PC-9 (cell line): ENCODE data around the gene FOXA1. TPM values are rescaled to one million over a fixed set of nuclear protein-coding genes. Genes with fewer than 3 reads are reported as not detected.

Source experiments
- BruUV-seq: library from RNA; stranded (reverse); fragments of 400-500 nt; replicated peaks from 2 replicates; lab custom pipeline; 2021; lab: Mats Ljungman, UMichigan
- CTCF ChIA-PET: fragments of 300-600 bp; sonication (Branson Sonifier 250); formaldehyde crosslinking; loops from one replicate; lab custom pipeline; 2022; ENCODE audit warnings: antibody characterized with exemption; lab: Charles Lee
- POLR2A ChIA-PET: fragments of 300-600 bp; sonication (Branson Sonifier 250); formaldehyde crosslinking; loops from one replicate; lab custom pipeline; 2022; ENCODE audit warnings: antibody characterized with exemption; ENCODE audit not compliant: unreplicated experiment; lab: Charles Lee
- DNase-seq, 2 experiments: peaks; one replicate each; pipeline versions ENCODE4 v3.0.0 to v3.0.0-alpha.2; 2015 to 2022; ENCODE audit warnings: mixed read lengths in 1 of 2
- H2AFZ ChIP-seq: fragments of 200-600 bp; sonication (generic); 2 replicates; pipeline ENCODE4 v1.8.1; 2017; ENCODE audit warnings: antibody characterized with exemption
- H3F3A ChIP-seq: fragments of 200-600 bp; sonication (generic); 2 replicates; pipeline ENCODE4 v1.8.1; 2017; ENCODE audit warnings: antibody characterized with exemption, mild to moderate bottlenecking, low read depth; ENCODE audit not compliant: insufficient read depth
- H3K27ac ChIP-seq: fragments of 200-600 bp; sonication (generic); 2 replicates; pipeline ENCODE4 v1.6.1; 2016; ENCODE audit warnings: mixed run types
- H3K27me3 ChIP-seq: fragments of 200-600 bp; sonication (generic); 2 replicates; pipeline ENCODE4 v1.6.1; 2016; ENCODE audit warnings: low read depth, mixed run types; ENCODE audit not compliant: insufficient read depth
- H3K36me3 ChIP-seq: fragments of 200-600 bp; sonication (generic); 2 replicates; pipeline ENCODE4 v1.6.1; 2016; ENCODE audit warnings: low read depth, mixed run types
- H3K4me1 ChIP-seq: fragments of 200-600 bp; sonication (generic); replicated peaks from 2 replicates; pipeline ENCODE4 v1.6.1; 2016; ENCODE audit warnings: mixed run types; ENCODE audit not compliant: insufficient read depth
- H3K4me2 ChIP-seq: fragments of 200-600 bp; sonication (generic); 2 replicates; pipeline ENCODE4 v1.6.1; 2017; ENCODE audit warnings: mixed run types
- H3K4me3 ChIP-seq: fragments of 200-600 bp; sonication (generic); 2 replicates; pipeline ENCODE4 v1.6.1; 2016; ENCODE audit warnings: mixed run types
- H3K79me2 ChIP-seq: fragments of 200-600 bp; sonication (generic); 2 replicates; pipeline ENCODE4 v1.6.1; 2017; ENCODE audit warnings: low read depth, mixed run types
- H3K9me2 ChIP-seq: fragments of 200-600 bp; sonication (generic); 2 replicates; pipeline ENCODE4 v1.8.1; 2017; ENCODE audit warnings: mild to moderate bottlenecking; ENCODE audit not compliant: insufficient read depth
- H3K9me3 ChIP-seq: fragments of 200-600 bp; sonication (generic); 2 replicates; pipeline ENCODE4 v1.8.1; 2016; ENCODE audit warnings: low read depth; ENCODE audit not compliant: insufficient read depth
- H4K20me1 ChIP-seq: fragments of 200-600 bp; sonication (generic); 2 replicates; pipeline ENCODE4 v1.8.1; 2017; ENCODE audit not compliant: insufficient read depth
- CTCF ChIP-seq: fragments of 200-600 bp; sonication (generic); conservative IDR thresholded peaks from 2 replicates; pipeline ENCODE4 v1.6.1; 2017; ENCODE audit warnings: mixed run types, antibody characterized with exemption, mild to moderate bottlenecking, moderate library complexity
- EZH2 ChIP-seq: fragments of 200-600 bp; sonication (generic); IDR thresholded peaks from 2 replicates; pipeline ENCODE4 v1.8.0; 2017; ENCODE audit warnings: antibody characterized with exemption, low read depth
- intact Hi-C: fragments of 100-400 bp; cut with micrococcal nuclease; formaldehyde crosslinking; loops from one replicate; pipeline ENCODE4 v1.10.0; 2022; ENCODE audit not compliant: unreplicated experiment
- total RNA-seq: library from RNA; stranded (reverse); gene quantifications from 2 replicates; pipeline ENCODE4 v1.2.3, GENCODE V29; 2021

FOXA1 gene
- total RNA-seq, 1 experiment from 2014 or later, result 35.4 TPM

- Histone ChIP-seq H3F3A (peaks cover 29% of the 10 kb centered on the region), H3K9me3 (no peaks in the 10 kb centered on the region), H3K27ac (peak overlapping the region; percentile 94), H3K4me1 (peaks cover 54% of the 10 kb centered on the region), H3K4me2 (peak overlapping the region; percentile 77), H2AFZ (no peak overlapping the region), H3K4me3 (peak overlapping the region; percentile 71; the same call in 1 of the 2 replicates), H4K20me1 (no peaks in the 10 kb centered on the region), H3K36me3 (0 out of 2 replicates have a peak, but pooled peaks cover under 1% of the 10 kb centered on the region), H3K27me3 (no peaks in the 10 kb centered on the region), H3K9me2 (no peaks in the 10 kb centered on the region), H3K79me2 (peaks cover 49% of the 10 kb centered on the region)
- TSS peak; percentile 48 for BruUV-seq
- TF ChIP-seq CTCF (no peak), EZH2 (no peak)
- POLR2A ChIA-PET, result no interaction called here
- intact Hi-C loops, result no loop called here
- DNase-seq, result no peak
- CTCF ChIA-PET, result interaction anchor here (0.6 kb wide), 1 partner anchor 325 kb away, joined by 7 read pairs; no protein-coding TSS in a partner anchor
Measured at GRCh38 chr14:37584211-37585100, 10.6 kb downstream of the FOXA1 start.

GRCh38 chr14:37583358-37584210 is 11.5 kb downstream of the FOXA1 start:
- CTCF ChIA-PET, result no interaction called here
- Histone ChIP-seq H3K9me3 (no peaks in the 10 kb centered on the region), H3K27me3 (no peaks in the 10 kb centered on the region), H3F3A (peaks cover 31% of the 10 kb centered on the region), H2AFZ (peak overlapping the region; percentile 82), H3K9me2 (no peaks in the 10 kb centered on the region), H3K4me1 (peaks cover 63% of the 10 kb centered on the region), H3K36me3 (no peaks in the 10 kb centered on the region), H3K27ac (peak overlapping the region; percentile 94), H4K20me1 (no peaks in the 10 kb centered on the region), H3K4me2 (peak overlapping the region; percentile 77), H3K4me3 (peak overlapping the region; percentile 71), H3K79me2 (peaks cover 40% of the 10 kb centered on the region)
- POLR2A ChIA-PET, result interaction anchor here (0.6 to 0.7 kb wide), 2 partner anchors 325 to 1464 kb away, joined by 5 to 14 read pairs; no protein-coding TSS in a partner anchor
- no TSS peak for BruUV-seq
- intact Hi-C loops, result no loop called here
- TF ChIP-seq EZH2 (no peak), CTCF (no peak)
- DNase-seq, result peak in 1 of 2 experiments; percentile 67

- H3K4me3 ChIP-seq, result peak overlapping the region; percentile 1; the same call in 1 of the 2 replicates
- no peaks in the 10 kb centered on the region for H3K9me2 ChIP-seq
- intact Hi-C loops, result loop anchor here (1.0 kb wide), 1 partner anchor 13 kb away; no protein-coding TSS in a partner anchor
- no peaks in the 10 kb centered on the region for H3K36me3 ChIP-seq
- H2AFZ ChIP-seq, result no peak overlapping the region
- H3K27me3 ChIP-seq, result no peaks in the 10 kb centered on the region
- peaks cover 25% of the 10 kb centered on the region for H3F3A ChIP-seq
- H4K20me1 ChIP-seq, result no peaks in the 10 kb centered on the region
- H3K4me1 ChIP-seq, result peaks cover 48% of the 10 kb centered on the region
- peak in 1 of 2 experiments; percentile 93 for DNase-seq
- H3K4me2 ChIP-seq, result peak overlapping the region; percentile 62
- CTCF ChIA-PET, result interaction anchor here (1.1 kb wide), 1 partner anchor 16 kb away, joined by 3 read pairs; no protein-coding TSS in a partner anchor
- H3K79me2 ChIP-seq, result 0 out of 2 replicates have a peak, but pooled peaks cover 12% of the 10 kb centered on the region
- POLR2A ChIA-PET, result interaction anchor here (0.6 kb wide), 2 partner anchors 20 to 462 kb away, joined by 3 read pairs; no protein-coding TSS in a partner anchor
- no peak for TF ChIP-seq EZH2
- no TSS peak for BruUV-seq
- no peaks in the 10 kb centered on the region for H3K9me3 ChIP-seq
- H3K27ac ChIP-seq, result peak overlapping the region; percentile 94
Measured at GRCh38 chr14:37580146-37580545, 14.9 kb downstream of the FOXA1 start.
